GM12801 (cell line): Measurements from ENCODE around the gene TAF1A.

Source experiments
- CTCF ChIP-seq: IDR thresholded peaks from one replicate; pipeline ENCODE4 v1.5.1; 2011; ENCODE audit warnings: control low read depth; ENCODE audit not compliant: insufficient read length; ENCODE audit errors: extremely low read depth

Gene TAF1A

DNA sequence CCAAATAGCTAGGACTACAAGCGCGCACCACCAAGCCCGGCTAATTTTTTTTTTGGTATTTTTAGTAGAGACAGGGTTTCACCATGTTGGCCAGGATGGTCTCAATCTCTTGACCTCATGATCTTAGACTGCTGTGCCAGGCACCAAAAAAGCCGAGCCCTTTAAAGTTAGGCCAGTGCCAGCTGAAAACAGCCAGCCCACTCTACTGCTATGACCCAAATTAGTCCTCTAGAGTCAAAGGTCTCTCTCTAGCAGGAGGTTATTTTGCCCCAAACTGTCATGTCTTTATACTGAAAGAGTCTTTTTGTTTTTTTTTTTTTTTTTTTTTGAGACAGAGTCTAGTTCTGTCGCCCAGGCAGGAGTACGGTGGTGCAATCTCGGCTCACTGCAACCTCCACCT, 32.2 kb downstream of the TAF1A start:
- TF ChIP-seq CTCF = no peak

GRCh38 chr1:222557148-222557547, 32.6 kb downstream of the TAF1A start:
- no peak for TF ChIP-seq CTCF

GRCh38 chr1:222555992-222556615, 33.6 kb downstream of the TAF1A start:
- no peak for TF ChIP-seq CTCF

DNA sequence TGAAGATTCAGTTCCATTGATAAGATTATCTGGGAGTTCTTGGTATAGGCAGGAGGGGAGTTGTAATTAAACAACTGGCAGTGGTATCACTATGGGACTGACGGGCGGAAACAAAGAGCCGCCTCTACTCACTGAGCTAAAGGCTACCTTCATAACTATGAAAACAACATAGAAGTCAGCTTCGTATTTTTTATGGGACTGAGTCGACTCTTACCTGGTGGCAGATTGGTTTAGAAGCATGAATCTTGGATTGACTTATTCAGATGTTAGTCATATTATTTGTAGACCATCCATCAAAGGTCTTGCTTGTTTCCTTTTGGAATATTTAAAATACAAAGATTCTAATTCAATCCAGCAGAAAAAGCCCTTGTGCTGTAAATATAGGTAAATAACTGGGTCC, 35.6 kb downstream of the TAF1A start:
- no peak for TF ChIP-seq CTCF

GRCh38 chr1:222552882-222553281, 36.9 kb downstream of the TAF1A start:
- no peak for TF ChIP-seq CTCF

GRCh38 chr1:222547944-222548671, 41.6 kb downstream of the TAF1A start, which contains the start of gene HHIPL2:
HHIPL2 (minus strand) TSS chr1:222548104; CDS start chr1:222548044, 60 bp downstream.
- TF ChIP-seq CTCF = no peak

DNA sequence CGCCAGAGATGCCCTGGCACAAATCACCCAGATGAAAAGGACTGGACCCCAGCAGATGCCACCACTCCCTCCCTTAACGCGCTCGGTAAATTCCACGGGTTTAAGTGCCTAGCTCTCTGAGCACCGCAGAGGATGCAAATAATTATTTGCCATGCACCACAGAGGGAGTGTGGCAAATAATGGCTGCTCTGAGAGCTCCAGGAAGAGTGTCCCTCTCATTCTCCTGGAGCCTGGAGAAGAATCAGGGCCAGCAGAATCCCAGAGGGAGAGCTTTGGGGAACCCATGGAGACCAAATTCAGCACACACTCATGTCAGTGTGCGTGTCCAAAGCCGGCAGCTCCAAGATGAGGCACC, 42.5 kb downstream of the TAF1A start:
- no peak for TF ChIP-seq CTCF
